Mesendoderm (in vitro differentiated cells): ENCODE measurements around the gene GPR68.
"Not testable (repeated sequence)": the region's sequence is repeated elsewhere in the genome, so short reads cannot be mapped to it uniquely, and the experiment has no call there.

Source experiments
- DNase-seq: peaks from one replicate; pipeline ENCODE4 v3.0.0; 2013
- H2AK5ac ChIP-seq: 2 replicates; pipeline ENCODE4 v1.6.1; 2013; ENCODE audit warnings: low read length, inconsistent platforms
- H2BK120ac ChIP-seq: 2 replicates; pipeline ENCODE4 v1.6.1; 2013; ENCODE audit warnings: low read depth, mild to moderate bottlenecking, low read length, moderate library complexity, mixed read lengths
- H2BK15ac ChIP-seq: replicated peaks from 2 replicates; pipeline ENCODE4 v1.6.1; 2013; ENCODE audit warnings: low read depth, mild to moderate bottlenecking, moderate library complexity
- H2BK5ac ChIP-seq: 2 replicates; pipeline ENCODE4 v1.6.1; 2013; ENCODE audit warnings: low read length, inconsistent platforms
- H3K18ac ChIP-seq: 2 replicates; pipeline ENCODE4 v1.6.1; 2013; ENCODE audit warnings: mild to moderate bottlenecking, low read length, mixed read lengths
- H3K23ac ChIP-seq: one replicate; pipeline ENCODE4 v1.6.1; 2013; ENCODE audit warnings: low read length
- H3K27ac ChIP-seq: 2 replicates; pipeline ENCODE4 v1.5.1; 2013; ENCODE audit warnings: low read depth, mild to moderate bottlenecking, inconsistent platforms, low read length, moderate library complexity
- H3K27me3 ChIP-seq: 2 replicates; pipeline ENCODE4 v1.6.1; 2013; ENCODE audit warnings: low read length, control low read depth, mild to moderate bottlenecking, inconsistent platforms; ENCODE audit not compliant: insufficient read depth, poor library complexity
- H3K36me3 ChIP-seq: 2 replicates; pipeline ENCODE4 v1.6.1; 2013; ENCODE audit warnings: low read length, inconsistent platforms; ENCODE audit not compliant: control insufficient read depth, insufficient read depth
- H3K4ac ChIP-seq: one replicate; pipeline ENCODE4 v1.6.1; 2013; ENCODE audit warnings: low read depth, mild to moderate bottlenecking, low read length, moderate library complexity
- H3K4me1 ChIP-seq: 2 replicates; pipeline ENCODE4 v1.6.1; 2013; ENCODE audit warnings: low read depth, low read length, inconsistent platforms; ENCODE audit not compliant: control insufficient read depth
- H3K4me2 ChIP-seq: 2 replicates; pipeline ENCODE4 v1.6.1; 2013; ENCODE audit warnings: low read length
- H3K4me3 ChIP-seq: 2 replicates; pipeline ENCODE4 v1.5.1; 2013; ENCODE audit warnings: mild to moderate bottlenecking, low read length
- H3K56ac ChIP-seq: one replicate; pipeline ENCODE4 v1.6.1; 2013; ENCODE audit warnings: low read length
- H3K79me1 ChIP-seq: 2 replicates; pipeline ENCODE4 v1.6.1; 2013; ENCODE audit warnings: low read length, inconsistent platforms
- H3K79me2 ChIP-seq: 2 replicates; pipeline ENCODE4 v1.6.1; 2013; ENCODE audit warnings: mild to moderate bottlenecking, low read length; ENCODE audit not compliant: control insufficient read depth, insufficient read depth
- H3K9ac ChIP-seq: 2 replicates; pipeline ENCODE4 v1.6.1; 2013; ENCODE audit warnings: low read length, inconsistent platforms
- H4K5ac ChIP-seq: one replicate; pipeline ENCODE4 v1.6.1; 2013; ENCODE audit warnings: low read length
- H4K8ac ChIP-seq: one replicate; pipeline ENCODE4 v1.6.1; 2013; ENCODE audit warnings: low read depth, mild to moderate bottlenecking, control low read depth, low read length, moderate library complexity
- WGBS: extraction: QIAGEN DNeasy Blood & Tissue Kit; methylation state at CpG from one replicate; pipeline ENCODE4 v1.1.7; 2013; ENCODE audit warnings: low lambda C conversion rate, missing lambda C conversion rate; ENCODE audit not compliant: insufficient coverage; ENCODE audit errors: extremely low coverage; 5-methylcytosine and 5-hydroxymethylcytosine counted together

The GPR68 gene

GRCh38 chr14:91250912-91251311 lies 6.4 kb upstream of the GPR68 start:
- Histone ChIP-seq H3K79me2 (no peaks in the 10 kb centered on the region), H2AK5ac (no peak overlapping the region), H3K27me3 (no peaks in the 10 kb centered on the region), H3K4me1 (peaks cover 4% of the 10 kb centered on the region), H2BK15ac (no peak overlapping the region), H4K8ac (no peak overlapping the region), H3K79me1 (no peaks in the 10 kb centered on the region), H3K9ac (no peak overlapping the region), H3K27ac (no peak overlapping the region), H3K36me3 (no peaks in the 10 kb centered on the region), H3K4ac (no peak overlapping the region), H2BK5ac (no peak overlapping the region), H3K4me2 (no peak overlapping the region), H3K4me3 (no peak overlapping the region), H2BK120ac (no peak overlapping the region), H3K56ac (no peak overlapping the region), H4K5ac (no peak overlapping the region), H3K23ac (no peak overlapping the region), H3K18ac (no peak overlapping the region)
- WGBS, result no CpG with 5 or more reads among the region's 5 CpGs
- no peak for DNase-seq

- Histone ChIP-seq H4K8ac (no peak overlapping the region), H4K5ac (no peak overlapping the region), H2BK15ac (no peak overlapping the region), H3K56ac (no peak overlapping the region), H3K79me2 (no peaks in the 10 kb centered on the region), H3K36me3 (no peaks in the 10 kb centered on the region), H3K4me2 (no peak overlapping the region), H3K4me1 (peaks cover 4% of the 10 kb centered on the region), H2BK5ac (no peak overlapping the region), H3K4ac (no peak overlapping the region), H3K9ac (no peak overlapping the region), H3K27me3 (no peaks in the 10 kb centered on the region), H3K18ac (no peak overlapping the region), H2BK120ac (no peak overlapping the region), H3K4me3 (no peak overlapping the region), H2AK5ac (no peak overlapping the region), H3K23ac (no peak overlapping the region), H3K79me1 (no peaks in the 10 kb centered on the region), H3K27ac (no peak overlapping the region)
- WGBS, result no CpG with 5 or more reads among the region's 10 CpGs
- DNase-seq, result peak; percentile 79
Observed at GRCh38 chr14:91249841-91250616, 5.5 kb upstream of the GPR68 start.

- no peak for DNase-seq
- no CpG with 5 or more reads among the region's 15 CpGs for WGBS
- no peak overlapping the region for H3K4me3 ChIP-seq
- H3K79me2 ChIP-seq, result no peaks in the 10 kb centered on the region
- no peak overlapping the region for H3K9ac ChIP-seq
- H2BK5ac ChIP-seq, result no peak overlapping the region
- H3K79me1 ChIP-seq, result no peaks in the 10 kb centered on the region
- no peaks in the 10 kb centered on the region for H3K36me3 ChIP-seq
- H2AK5ac ChIP-seq, result no peak overlapping the region
- H2BK120ac ChIP-seq, result no peak overlapping the region
- no peak overlapping the region for H4K5ac ChIP-seq
- H3K27ac ChIP-seq, result no peak overlapping the region
- no peak overlapping the region for H3K23ac ChIP-seq
- no peaks in the 10 kb centered on the region for H3K27me3 ChIP-seq
- H4K8ac ChIP-seq, result no peak overlapping the region
- H2BK15ac ChIP-seq, result no peak overlapping the region
- no peak overlapping the region for H3K18ac ChIP-seq
- H3K56ac ChIP-seq, result no peak overlapping the region
- H3K4ac ChIP-seq, result no peak overlapping the region
- no peak overlapping the region for H3K4me2 ChIP-seq
- no peaks in the 10 kb centered on the region for H3K4me1 ChIP-seq
Observed at GRCh38 chr14:91246051-91246852, 1.7 kb upstream of the GPR68 start.

GRCh38 chr14:91245616-91246015 lies 1.1 kb upstream of the GPR68 start:
- not testable (repeated sequence) for H4K5ac ChIP-seq, DNase-seq, H3K4ac ChIP-seq, H3K4me3 ChIP-seq, H2BK15ac ChIP-seq, H3K9ac ChIP-seq, H3K79me1 ChIP-seq, H3K4me1 ChIP-seq, H4K8ac ChIP-seq, H3K36me3 ChIP-seq, H3K56ac ChIP-seq, H3K27ac ChIP-seq, H3K79me2 ChIP-seq, H3K18ac ChIP-seq, H2BK5ac ChIP-seq, H2AK5ac ChIP-seq, H2BK120ac ChIP-seq, H3K27me3 ChIP-seq, H3K4me2 ChIP-seq
- no CpG with 5 or more reads among the region's 8 CpGs for WGBS
- peak overlapping the region; percentile 66 for H3K23ac ChIP-seq

- H3K4me3 ChIP-seq, result no peak overlapping the region
- H3K27ac ChIP-seq, result no peak overlapping the region
- H3K4me2 ChIP-seq, result no peak overlapping the region
Observed at GRCh38 chr14:91245029-91245428, 525 bp upstream of the GPR68 start.

More at GRCh38 chr14:91245029-91245428, 525 bp upstream of the GPR68 start:
- Histone ChIP-seq H3K9ac (no peak overlapping the region), H3K27me3 (no peaks in the 10 kb centered on the region), H2BK15ac (no peak overlapping the region), H4K8ac (no peak overlapping the region), H3K36me3 (no peaks in the 10 kb centered on the region), H2BK120ac (no peak overlapping the region), H2BK5ac (no peak overlapping the region), H3K4ac (no peak overlapping the region), H4K5ac (no peak overlapping the region), H3K79me1 (no peaks in the 10 kb centered on the region), H3K56ac (no peak overlapping the region), H3K23ac (no peak overlapping the region), H3K18ac (no peak overlapping the region), H2AK5ac (no peak overlapping the region), H3K4me1 (no peaks in the 10 kb centered on the region), H3K79me2 (no peaks in the 10 kb centered on the region)
- DNase-seq, result no peak
- WGBS, result no CpG with 5 or more reads among the region's 9 CpGs
